Upper lobe of left lung (tissue), 4 donors: Measurements from ENCODE around the gene NHS.

Experiments
- EP300 ChIP-seq, 4 donors: sonication (generic); formaldehyde crosslinking; IDR thresholded peaks; one replicate each; pipeline ENCODE4 v1.5.1; 2017; ENCODE audit warnings: antibody characterized with exemption in 4 of 4, control low read depth in 2 of 4
- POLR2A ChIP-seq, 4 donors: fragments of 450-650 bp; IDR thresholded peaks; one replicate each; pipeline ENCODE4 v1.5.1; 2016 to 2017; ENCODE audit warnings: antibody characterized with exemption in 4 of 4, mild to moderate bottlenecking in 2 of 4
- POLR2AphosphoS5 ChIP-seq, 2 donors: sonication (generic); formaldehyde crosslinking; IDR thresholded peaks; one replicate each; pipeline ENCODE4 v1.5.1; 2017; ENCODE audit warnings: antibody characterized with exemption in 2 of 2
- TF ChIP-seq, protein P1 (sequence below), 6 experiments: fragments of 450-650 bp in 4 of 6; fragments of 200-600 bp in 2 of 6; sonication (generic) in 2 of 6; IDR thresholded peaks; one replicate each; pipeline ENCODE4 v1.5.1; 2016 to 2019; ENCODE audit warnings: antibody characterized with exemption in 6 of 6

DNA sequence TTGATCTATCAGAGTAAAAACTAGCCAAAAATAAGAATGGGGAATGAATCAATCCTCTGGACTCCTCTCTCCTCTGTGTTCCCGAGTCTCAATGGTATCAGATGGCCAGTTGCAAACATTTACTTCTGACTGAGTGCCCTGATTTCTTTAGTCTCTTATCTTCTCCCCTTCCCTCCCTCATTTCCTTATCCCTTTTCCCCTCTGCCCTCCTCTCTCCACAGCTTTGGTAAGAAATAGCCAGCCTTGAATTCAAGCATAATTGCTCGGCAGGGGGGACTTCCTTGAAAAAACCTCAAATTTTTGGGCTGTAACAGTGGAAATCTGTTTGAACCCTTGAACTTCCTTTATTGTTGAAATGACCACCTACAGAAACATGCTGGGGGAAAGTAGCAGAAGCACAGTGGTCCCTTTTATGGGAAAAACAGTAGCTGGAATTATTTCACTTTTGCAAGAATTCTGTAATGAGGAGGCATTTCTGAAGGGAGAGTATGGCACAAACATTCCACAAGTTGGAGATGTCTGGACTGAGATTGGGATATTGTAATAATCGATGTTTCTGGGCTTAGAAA is 40.3 kb downstream of the NHS start:
- TF ChIP-seq POLR2AphosphoS5 (IDR thresholded peaks at IDR 0.05) (no peak), POLR2A (IDR thresholded peaks at IDR 0.05) (no peak), EP300 (IDR thresholded peaks at IDR 0.05) (no peak)
- TF ChIP-seq, protein P1, sequence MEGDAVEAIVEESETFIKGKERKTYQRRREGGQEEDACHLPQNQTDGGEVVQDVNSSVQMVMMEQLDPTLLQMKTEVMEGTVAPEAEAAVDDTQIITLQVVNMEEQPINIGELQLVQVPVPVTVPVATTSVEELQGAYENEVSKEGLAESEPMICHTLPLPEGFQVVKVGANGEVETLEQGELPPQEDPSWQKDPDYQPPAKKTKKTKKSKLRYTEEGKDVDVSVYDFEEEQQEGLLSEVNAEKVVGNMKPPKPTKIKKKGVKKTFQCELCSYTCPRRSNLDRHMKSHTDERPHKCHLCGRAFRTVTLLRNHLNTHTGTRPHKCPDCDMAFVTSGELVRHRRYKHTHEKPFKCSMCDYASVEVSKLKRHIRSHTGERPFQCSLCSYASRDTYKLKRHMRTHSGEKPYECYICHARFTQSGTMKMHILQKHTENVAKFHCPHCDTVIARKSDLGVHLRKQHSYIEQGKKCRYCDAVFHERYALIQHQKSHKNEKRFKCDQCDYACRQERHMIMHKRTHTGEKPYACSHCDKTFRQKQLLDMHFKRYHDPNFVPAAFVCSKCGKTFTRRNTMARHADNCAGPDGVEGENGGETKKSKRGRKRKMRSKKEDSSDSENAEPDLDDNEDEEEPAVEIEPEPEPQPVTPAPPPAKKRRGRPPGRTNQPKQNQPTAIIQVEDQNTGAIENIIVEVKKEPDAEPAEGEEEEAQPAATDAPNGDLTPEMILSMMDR (IDR thresholded peaks at IDR 0.05): no peak
